ENCODE measurements around the gene ALOX5.
"Not testable (repeated sequence)": the region's sequence is repeated elsewhere in the genome, so short reads cannot be mapped to it uniquely, and the experiment has no call there.

DNA sequence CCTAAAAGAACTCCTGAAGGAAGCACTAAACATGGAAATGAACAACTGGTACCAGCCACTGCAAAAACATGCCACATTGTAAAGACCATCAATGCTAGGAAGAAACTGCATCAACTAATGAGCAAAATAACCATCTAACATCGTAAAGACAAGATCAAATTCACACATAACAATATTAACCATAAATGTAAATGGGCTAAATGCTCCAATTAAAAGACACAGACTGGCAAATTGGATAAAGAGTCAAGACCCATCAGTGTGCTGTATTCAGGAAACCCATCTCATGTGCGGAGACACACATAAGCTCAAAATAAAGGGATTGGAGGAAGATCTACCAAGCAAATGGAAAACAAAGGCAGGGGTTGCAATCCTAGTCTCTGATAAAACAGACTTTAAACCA is 15.7 kb downstream of the ALOX5 start:
- TF ChIP-seq EP300, CTCF, POLR2A, POLR2AphosphoS5 (IDR thresholded peaks at IDR 0.05): not testable (repeated sequence)

Measured in suprapubic skin (tissue), 4 donors.